HG02623 (cell line): ENCODE results near the gene LRRC75B.
"Not testable (repeated sequence)": the region's sequence is repeated elsewhere in the genome, so short reads cannot be mapped to it uniquely, and the experiment has no call there.

Source experiments
- ATAC-seq: cut with Tn5 transposase; IDR thresholded peaks from one replicate; pipeline ENCODE4 v1.9.1; 2021; ENCODE audit warnings: moderate library complexity; ENCODE audit not compliant: unreplicated experiment

Gene LRRC75B

GRCh38 chr22:24555165-24556039, 37.5 kb downstream of the LRRC75B start, which contains the start of gene SNRPD3:
SNRPD3 (plus strand) TSS chr22:24555999; CDS start chr22:24557675, 1,676 bp downstream.
- peak; percentile 61 for ATAC-seq

- ATAC-seq, result no peak
Observed at GRCh38 chr22:24554313-24555164, 38.3 kb downstream of the LRRC75B start, which contains the start of gene GUCD1. GUCD1 (minus strand) TSS chr22:24555138; CDS start chr22:24554991, 147 bp downstream.

GRCh38 chr22:24553597-24554312, 39.1 kb downstream of the LRRC75B start:
- no peak for ATAC-seq

GRCh38 chr22:24552503-24553286, 40.2 kb downstream of the LRRC75B start:
- not testable (repeated sequence) for ATAC-seq

- ATAC-seq, result no peak
Observed at GRCh38 chr22:24550902-24551435, 41.9 kb downstream of the LRRC75B start.

- no peak for ATAC-seq
Observed at GRCh38 chr22:24550028-24550901, 42.6 kb downstream of the LRRC75B start.

- no peak for ATAC-seq
Observed at GRCh38 chr22:24548812-24549211, 44.1 kb downstream of the LRRC75B start.

- no peak for ATAC-seq
Observed at GRCh38 chr22:24543679-24544243, 49.1 kb downstream of the LRRC75B start.

- ATAC-seq, result no peak
Observed at GRCh38 chr22:24543185-24543601, 49.7 kb downstream of the LRRC75B start.

- ATAC-seq, result no peak
Observed at GRCh38 chr22:24542641-24543040, 50.2 kb downstream of the LRRC75B start.

- no peak for ATAC-seq
Observed at GRCh38 chr22:24541681-24542515, 51.0 kb downstream of the LRRC75B start.

GRCh38 chr22:24540470-24540869, 52.4 kb downstream of the LRRC75B start:
- ATAC-seq, result no peak

GRCh38 chr22:24536089-24536488, 56.8 kb downstream of the LRRC75B start:
- no peak for ATAC-seq
